ENCODE results near the gene EIPR1. TPM values are rescaled to one million over a fixed set of nuclear protein-coding genes. Genes with fewer than 3 reads are reported as not detected.

Gene EIPR1
- total RNA-seq, 1 donor from 2014 or later, result 32.0 TPM

DNA sequence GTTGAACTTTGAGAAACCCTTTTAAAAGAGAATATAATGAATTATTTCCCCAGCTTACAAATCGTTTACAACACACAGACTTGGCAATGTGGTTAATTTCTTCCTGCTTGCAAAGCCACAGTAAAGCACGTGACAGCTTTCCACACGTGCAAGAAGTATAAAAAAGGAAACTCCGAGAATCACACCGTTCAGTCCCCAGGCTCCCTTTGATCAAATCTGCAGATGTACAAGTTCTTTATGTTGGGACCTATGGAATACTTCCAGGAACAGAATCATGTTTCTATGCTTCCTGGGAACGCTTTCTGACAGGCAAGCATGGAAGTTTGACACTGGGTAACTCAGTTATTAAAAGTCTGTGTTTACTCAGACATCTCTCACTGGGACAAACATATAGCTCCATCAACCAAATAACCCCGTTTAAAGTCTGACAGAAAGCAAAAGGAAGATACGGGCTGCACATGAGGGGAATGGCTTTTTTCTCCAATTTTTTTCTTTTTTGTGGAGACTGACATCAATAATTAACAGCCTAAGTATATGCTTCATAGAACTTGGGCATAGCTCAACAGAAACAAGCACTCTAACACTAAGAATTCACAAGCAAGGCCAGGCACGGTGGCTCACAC is 134.8 kb downstream of the EIPR1 start:
- TF ChIP-seq, protein P1, sequence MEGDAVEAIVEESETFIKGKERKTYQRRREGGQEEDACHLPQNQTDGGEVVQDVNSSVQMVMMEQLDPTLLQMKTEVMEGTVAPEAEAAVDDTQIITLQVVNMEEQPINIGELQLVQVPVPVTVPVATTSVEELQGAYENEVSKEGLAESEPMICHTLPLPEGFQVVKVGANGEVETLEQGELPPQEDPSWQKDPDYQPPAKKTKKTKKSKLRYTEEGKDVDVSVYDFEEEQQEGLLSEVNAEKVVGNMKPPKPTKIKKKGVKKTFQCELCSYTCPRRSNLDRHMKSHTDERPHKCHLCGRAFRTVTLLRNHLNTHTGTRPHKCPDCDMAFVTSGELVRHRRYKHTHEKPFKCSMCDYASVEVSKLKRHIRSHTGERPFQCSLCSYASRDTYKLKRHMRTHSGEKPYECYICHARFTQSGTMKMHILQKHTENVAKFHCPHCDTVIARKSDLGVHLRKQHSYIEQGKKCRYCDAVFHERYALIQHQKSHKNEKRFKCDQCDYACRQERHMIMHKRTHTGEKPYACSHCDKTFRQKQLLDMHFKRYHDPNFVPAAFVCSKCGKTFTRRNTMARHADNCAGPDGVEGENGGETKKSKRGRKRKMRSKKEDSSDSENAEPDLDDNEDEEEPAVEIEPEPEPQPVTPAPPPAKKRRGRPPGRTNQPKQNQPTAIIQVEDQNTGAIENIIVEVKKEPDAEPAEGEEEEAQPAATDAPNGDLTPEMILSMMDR (IDR thresholded peaks at IDR 0.05; ENCODE audit: unreplicated experiment), result no peak
- peaks cover 8% of the 10 kb centered on the region for H3K4me1 Mint-ChIP-seq (ENCODE audit: low read depth)
- H3K9me3 Mint-ChIP-seq (ENCODE audit: low read depth), result no peaks in the 10 kb centered on the region
- H3K36me3 Mint-ChIP-seq (ENCODE audit: insufficient read depth), result peaks cover 4% of the 10 kb centered on the region
- H3K4me3 Mint-ChIP-seq (ENCODE audit: low read depth), result no peak overlapping the region
- DNase-seq (ENCODE audit: low spot score, unreplicated experiment), result no peak
- no peaks in the 10 kb centered on the region for H3K27me3 Mint-ChIP-seq
- no peak overlapping the region for H3K27ac Mint-ChIP-seq

DNA sequence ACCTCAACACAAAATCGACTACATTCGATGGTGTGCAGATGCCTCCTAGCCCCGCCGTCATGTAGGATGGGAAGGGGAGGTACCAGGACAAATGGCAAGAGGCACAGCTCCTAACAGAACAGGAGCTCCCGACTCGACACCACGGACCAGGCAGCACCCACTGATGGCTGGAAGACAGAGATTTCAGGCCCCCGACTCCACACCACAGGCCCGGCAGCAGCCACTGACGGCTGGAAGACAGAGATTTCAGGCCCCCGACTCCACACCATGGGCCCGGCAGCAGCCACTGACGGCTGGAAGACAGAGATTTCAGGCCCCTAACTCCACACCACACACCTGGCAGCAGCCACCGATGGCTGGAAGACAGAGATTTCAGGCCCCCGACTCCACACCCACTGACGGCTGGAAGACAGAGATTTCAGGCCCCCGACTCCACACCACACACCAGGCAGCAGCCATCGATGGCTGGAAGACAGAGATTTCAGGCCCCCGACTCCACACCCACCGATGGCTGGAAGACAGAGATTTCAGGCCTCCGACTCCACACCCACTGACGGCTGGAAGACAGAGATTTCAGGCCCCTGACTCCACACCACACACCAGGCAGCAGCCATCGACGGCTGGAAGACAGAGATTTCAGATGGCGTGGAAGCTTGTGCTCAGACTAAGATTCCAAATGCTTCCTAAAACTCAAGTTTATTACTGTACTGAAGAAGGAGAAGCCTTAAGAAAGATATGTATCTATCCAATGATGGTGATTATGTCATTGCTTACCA is 135.5 kb downstream of the EIPR1 start:
- Mint-ChIP-seq H3K27me3 (no peaks in the 10 kb centered on the region), H3K9me3 (ENCODE audit: low read depth) (no peaks in the 10 kb centered on the region), H3K27ac (no peak overlapping the region), H3K4me1 (ENCODE audit: low read depth) (peaks cover 4% of the 10 kb centered on the region), H3K4me3 (ENCODE audit: low read depth) (no peak overlapping the region), H3K36me3 (ENCODE audit: insufficient read depth) (peaks cover 2% of the 10 kb centered on the region)
- DNase-seq (ENCODE audit: low spot score, unreplicated experiment), result no peak
- TF ChIP-seq, protein P1 (IDR thresholded peaks at IDR 0.05; ENCODE audit: unreplicated experiment), result no peak

DNA sequence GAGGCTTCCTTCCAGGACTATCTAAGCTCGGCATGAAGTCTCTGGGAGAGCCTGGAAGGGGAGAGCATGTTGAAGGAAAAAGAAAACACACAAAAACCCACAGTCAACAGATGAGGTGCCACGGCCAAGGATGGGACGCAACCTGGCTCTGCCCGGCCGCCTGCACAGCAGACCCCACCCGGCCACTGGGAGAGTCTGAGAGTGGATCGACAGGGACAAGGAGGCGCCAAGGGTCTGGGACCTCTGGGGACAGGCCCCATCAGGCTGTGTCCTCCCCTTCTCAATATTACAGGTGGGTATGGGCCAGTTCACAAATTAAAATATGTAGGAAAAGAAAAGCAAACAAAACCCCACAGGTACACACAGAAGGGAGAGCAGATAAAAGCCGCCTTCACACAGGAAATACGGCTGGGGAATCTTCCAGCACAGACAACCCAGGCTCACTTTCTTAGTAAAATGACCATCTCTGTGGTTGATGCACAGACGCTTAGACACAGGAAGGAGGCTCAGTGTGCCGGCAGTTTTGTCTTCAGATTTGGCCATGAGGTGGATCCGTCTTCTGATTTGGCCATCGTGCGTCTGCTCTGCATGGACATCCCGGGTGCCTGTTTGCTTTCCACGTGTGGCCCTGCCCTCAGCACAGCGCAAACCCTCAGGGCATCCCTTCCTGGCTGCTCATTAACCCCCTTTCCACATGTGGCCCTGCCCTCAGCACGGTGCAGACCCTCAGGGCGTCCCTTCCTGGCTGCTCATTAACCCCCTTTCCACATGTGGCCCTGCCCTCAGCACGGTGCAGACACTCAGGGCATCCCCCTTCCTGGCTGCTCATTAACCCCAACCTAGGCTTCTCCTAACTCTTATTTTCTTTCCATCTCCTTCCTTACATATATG is 138.4 kb downstream of the EIPR1 start:
- no peak overlapping the region for H3K4me3 Mint-ChIP-seq (ENCODE audit: low read depth)
- H3K9me3 Mint-ChIP-seq (ENCODE audit: low read depth), result no peaks in the 10 kb centered on the region
- H3K27me3 Mint-ChIP-seq, result no peaks in the 10 kb centered on the region
- TF ChIP-seq, protein P1 (IDR thresholded peaks at IDR 0.05; ENCODE audit: unreplicated experiment), result no peak
- no peak for DNase-seq (ENCODE audit: low spot score, unreplicated experiment)
- H3K4me1 Mint-ChIP-seq (ENCODE audit: low read depth), result peaks cover 1% of the 10 kb centered on the region
- peaks cover 2% of the 10 kb centered on the region for H3K36me3 Mint-ChIP-seq (ENCODE audit: insufficient read depth)
- H3K27ac Mint-ChIP-seq, result no peak overlapping the region

DNA sequence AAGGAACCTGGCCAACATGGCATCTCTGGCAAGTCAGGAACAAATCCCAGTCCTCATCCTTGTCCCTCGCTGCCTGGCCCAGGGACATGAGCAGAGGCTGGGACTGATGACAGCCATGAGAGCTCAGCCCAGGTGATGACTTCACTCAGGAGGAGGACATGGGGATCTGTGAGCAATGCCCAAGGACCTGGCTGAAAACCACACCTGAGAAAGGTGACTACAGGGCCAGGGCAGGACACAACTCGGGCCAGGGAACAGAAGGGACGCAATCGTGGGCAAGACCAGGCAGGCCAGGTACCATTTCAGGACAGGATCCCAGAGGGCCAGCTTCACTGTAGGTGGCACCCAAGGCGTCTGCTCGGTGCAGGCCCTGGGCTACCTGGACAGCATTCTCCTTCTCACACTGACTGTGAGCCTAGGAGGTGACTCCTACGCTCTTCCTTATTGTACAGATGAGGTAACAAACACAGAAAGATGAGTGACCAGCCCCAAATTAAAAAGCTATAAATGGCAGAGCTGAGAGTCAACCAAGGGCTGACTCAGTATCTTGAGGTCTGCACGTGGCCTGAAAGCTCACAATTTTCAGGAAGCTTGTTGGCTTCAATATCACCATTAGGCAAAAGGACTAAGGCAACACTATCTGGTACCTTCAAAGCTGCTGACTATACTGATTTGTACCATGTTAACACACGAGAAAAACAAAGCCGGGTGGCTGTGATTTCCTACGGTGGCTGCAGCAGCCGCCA is 141.1 kb downstream of the EIPR1 start:
- Mint-ChIP-seq H3K4me1 (ENCODE audit: low read depth) (peaks cover 1% of the 10 kb centered on the region), H3K36me3 (ENCODE audit: insufficient read depth) (peaks cover 13% of the 10 kb centered on the region), H3K27ac (no peak overlapping the region)

More for the DNA sequence above, 141.1 kb downstream of the EIPR1 start:
- Mint-ChIP-seq H3K4me3 (ENCODE audit: low read depth) (no peak overlapping the region), H3K27me3 (no peaks in the 10 kb centered on the region), H3K9me3 (ENCODE audit: low read depth) (peaks cover 8% of the 10 kb centered on the region)
- DNase-seq (ENCODE audit: low spot score, unreplicated experiment), result no peak
- TF ChIP-seq, protein P1 (IDR thresholded peaks at IDR 0.05; ENCODE audit: unreplicated experiment), result no peak
